Frontal cortex (tissue), 4 donors: Measurements from ENCODE around the gene ANO2. TPM values are rescaled to one million over a fixed set of nuclear protein-coding genes. Genes with fewer than 3 reads are reported as not detected.
"Not testable (repeated sequence)": the region's sequence is repeated elsewhere in the genome, so short reads cannot be mapped to it uniquely, and the experiment has no call there.

Experiments used
- DNase-seq, 2 donors: peaks; one replicate each; pipeline ENCODE4 v3.0.0; 2012; ENCODE audit warnings: low spot score in 2 of 2
- FAIRE-seq: peaks from 2 replicates; lab custom pipeline; 2012; peaks lifted over from hg19 to GRCh38; lab: Jason Lieb, UNC
- total RNA-seq: library from RNA; depleted of rRNA; stranded (reverse); fragments of >200 nt; gene quantifications from one replicate; pipeline ENCODE4 v1.2.3, GENCODE V29; 2014
- donor health status: control.
- donor health status: control.
- donor health status: control.

Gene ANO2
- total RNA-seq, 1 donor from 2014 or later, result 4.1 TPM

DNA sequence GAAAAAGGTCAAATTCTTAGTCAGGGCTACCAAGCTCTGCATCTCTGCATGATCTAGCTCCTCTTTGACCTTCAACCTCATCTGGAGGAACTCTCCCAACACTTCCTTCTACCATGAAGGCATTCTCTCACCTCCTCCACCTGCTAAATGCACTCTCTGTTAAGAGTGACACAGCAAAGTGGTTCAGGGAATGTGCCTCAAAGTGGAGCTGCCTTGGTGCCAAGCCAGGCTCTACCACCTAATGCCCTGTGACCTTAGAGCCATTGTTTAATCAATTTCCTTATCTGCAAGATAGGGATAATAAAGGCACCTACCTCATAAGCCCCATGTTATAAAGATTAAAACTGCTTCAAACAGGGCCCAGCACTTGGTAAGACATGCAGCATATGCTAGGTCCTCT is 236.7 kb downstream of the ANO2 start:
- FAIRE-seq (no peak), DNase-seq (no peak)

- DNase-seq, result no peak
- FAIRE-seq, result no peak
These were observed 238.8 kb downstream of the ANO2 start for GRCh38 chr12:5706247-5706646.

- FAIRE-seq, result no peak
These were observed 239.3 kb downstream of the ANO2 start for GRCh38 chr12:5705791-5706190.

DNA sequence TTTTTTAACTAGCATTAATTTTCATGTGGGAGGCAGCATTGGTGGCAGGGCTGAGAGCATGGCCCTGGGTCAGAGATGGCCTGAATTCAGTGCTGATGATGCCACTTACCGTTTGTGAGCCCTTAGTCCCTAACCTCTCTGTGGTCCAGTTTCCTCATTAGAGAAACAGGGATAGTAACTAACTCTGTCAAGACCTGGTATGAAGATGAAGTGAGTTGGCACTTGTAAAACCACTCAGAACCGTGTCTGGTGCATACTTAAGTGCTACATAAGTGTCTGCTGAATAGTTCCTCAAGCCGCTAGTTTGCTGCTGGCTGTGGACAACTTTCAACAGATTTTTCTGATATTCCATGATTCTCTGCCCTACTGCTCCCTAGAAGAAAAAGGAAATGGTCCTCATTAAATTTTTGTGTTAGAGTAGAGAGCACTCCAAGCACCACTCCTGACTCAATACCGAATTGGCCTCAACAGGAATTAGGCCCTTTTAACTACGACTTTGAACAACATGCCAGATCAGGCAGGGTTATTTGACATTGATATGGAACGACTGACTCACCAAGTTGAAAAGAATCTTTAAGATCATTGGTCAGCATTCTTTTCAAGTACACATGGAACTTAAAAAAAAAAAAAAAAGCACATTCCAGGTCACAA is 250.2 kb downstream of the ANO2 start:
- DNase-seq, result no peak
- FAIRE-seq, result no peak

More at GRCh38 chr12:5705791-5706190, 239.3 kb downstream of the ANO2 start:
- no peak for DNase-seq

GRCh38 chr12:5692850-5693249 is 252.2 kb downstream of the ANO2 start:
- no peak for DNase-seq
- no peak for FAIRE-seq

DNA sequence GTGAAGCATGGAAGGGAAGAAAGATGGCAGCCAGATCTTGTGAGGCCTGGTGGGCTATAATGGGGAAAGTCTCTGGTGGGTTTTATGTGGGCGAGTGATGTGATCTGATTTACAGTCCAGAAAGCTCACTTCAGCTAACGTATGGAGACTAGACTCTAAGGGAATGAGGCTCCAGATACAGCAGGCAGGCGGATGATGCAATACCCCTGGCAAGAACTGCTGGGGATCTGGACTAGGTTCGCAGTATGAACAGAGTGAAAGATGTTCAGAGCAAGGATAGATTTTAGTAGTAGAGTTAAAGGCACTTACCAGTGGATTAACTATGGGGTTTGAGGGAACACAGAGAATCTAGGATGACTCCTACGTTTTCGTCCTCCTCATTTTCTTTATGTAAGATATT is 253.1 kb downstream of the ANO2 start:
- FAIRE-seq (no peak), DNase-seq (no peak)

DNA sequence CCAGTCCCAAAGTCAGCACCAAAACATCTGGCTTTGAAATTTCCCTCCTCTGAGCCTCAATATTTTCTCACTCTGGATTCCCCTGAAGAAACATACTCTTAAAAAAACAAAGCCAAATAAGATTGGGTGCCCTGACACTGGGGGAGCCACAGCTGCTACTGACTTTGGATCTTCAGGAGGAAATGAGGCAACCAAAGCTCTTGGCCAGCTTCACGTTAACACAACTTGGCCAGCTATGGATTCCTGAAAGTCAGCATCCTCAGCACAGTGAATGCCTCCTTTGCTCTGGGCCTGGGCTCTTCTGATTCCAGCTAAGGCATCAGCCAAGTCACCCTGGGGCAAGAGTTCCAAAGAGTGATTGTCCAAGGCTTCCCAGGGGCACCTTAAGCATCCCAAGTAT is 254.8 kb downstream of the ANO2 start:
- DNase-seq (no peak), FAIRE-seq (no peak)

- no peak for DNase-seq
- no peak for FAIRE-seq
These were observed 255.3 kb downstream of the ANO2 start for GRCh38 chr12:5689773-5690172.

- FAIRE-seq (no peak), DNase-seq (no peak)
These were observed 256.8 kb downstream of the ANO2 start for GRCh38 chr12:5688226-5688625.

- FAIRE-seq (no peak), DNase-seq (no peak)
These were observed 259.1 kb downstream of the ANO2 start for GRCh38 chr12:5685935-5686334.

- DNase-seq (no peak), FAIRE-seq (no peak)
These were observed 260.1 kb downstream of the ANO2 start for GRCh38 chr12:5684989-5685388.

GRCh38 chr12:5682581-5682980 is 262.5 kb downstream of the ANO2 start:
- FAIRE-seq, result no peak
- no peak for DNase-seq

DNA sequence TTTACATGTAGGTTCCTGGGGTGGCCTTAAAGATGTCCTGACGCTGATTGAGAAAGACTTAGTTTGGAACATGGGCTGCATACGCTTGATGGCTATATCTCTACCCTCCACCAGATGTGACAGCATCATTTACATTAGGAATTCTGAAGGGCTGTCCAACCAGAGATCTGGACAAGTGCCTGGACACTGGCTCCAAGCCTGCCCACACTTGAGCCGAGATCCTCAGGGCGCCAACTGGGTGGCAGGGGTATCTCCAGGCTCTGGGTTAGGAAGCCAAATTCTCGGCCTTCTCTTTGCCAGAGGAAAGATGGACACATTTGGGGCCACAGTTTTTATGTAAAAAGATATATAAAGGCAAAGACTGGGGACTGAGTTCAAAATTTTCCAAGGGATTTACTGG is 266.9 kb downstream of the ANO2 start:
- no peak for DNase-seq
- no peak for FAIRE-seq

GRCh38 chr12:5669624-5670023 is 275.4 kb downstream of the ANO2 start:
- not testable (repeated sequence) for DNase-seq, FAIRE-seq

GRCh38 chr12:5665615-5666014 is 279.4 kb downstream of the ANO2 start:
- DNase-seq (no peak), FAIRE-seq (no peak)

GRCh38 chr12:5661811-5662210 is 283.2 kb downstream of the ANO2 start:
- DNase-seq (no peak), FAIRE-seq (no peak)

DNA sequence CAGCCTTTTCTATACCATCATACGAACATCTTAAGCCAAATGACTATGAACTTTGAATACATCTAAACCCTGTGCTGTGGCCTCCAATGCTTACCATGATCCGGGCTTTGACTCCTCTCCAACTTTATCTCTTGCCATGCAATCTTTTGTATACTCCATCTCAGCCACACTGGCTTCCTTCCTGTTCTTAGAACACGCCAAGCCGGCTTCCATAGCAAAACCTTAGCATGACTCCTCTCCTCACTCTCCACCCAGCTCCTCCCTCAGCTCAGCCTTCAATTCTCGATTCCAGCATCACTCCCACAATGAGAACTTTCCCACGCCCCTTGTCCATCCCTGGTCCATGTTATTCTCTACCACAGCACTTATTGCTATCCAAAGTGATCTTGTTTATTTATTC is 284.8 kb downstream of the ANO2 start:
- FAIRE-seq (no peak), DNase-seq (no peak)

GRCh38 chr12:5658339-5658941 is 286.6 kb downstream of the ANO2 start:
- DNase-seq, result not testable (repeated sequence)
- FAIRE-seq, result peak; percentile 96

DNA sequence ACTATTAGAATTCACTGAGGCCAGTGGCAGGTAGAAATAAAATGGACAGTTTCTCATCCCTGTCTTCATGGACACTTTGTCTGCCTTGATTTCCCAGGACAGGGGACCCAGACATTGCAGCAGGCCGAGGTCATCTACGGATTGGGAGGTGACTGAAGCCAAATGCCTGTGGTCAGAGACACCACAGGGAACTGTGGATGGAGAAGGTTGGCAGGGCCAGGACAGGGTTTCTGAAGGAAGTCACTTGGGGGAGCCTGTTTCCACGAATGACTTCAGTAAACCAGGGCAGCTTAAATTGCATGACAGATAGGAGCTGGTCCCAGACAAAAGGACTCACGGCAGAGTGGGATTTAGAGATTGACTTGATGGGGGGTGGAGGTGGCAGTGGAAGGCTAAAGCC is 288.2 kb downstream of the ANO2 start:
- FAIRE-seq, result no peak
- DNase-seq, result no peak

- DNase-seq (no peak), FAIRE-seq (no peak)
These were observed 289.9 kb downstream of the ANO2 start for GRCh38 chr12:5655120-5655519.

- DNase-seq, result no peak
- FAIRE-seq, result no peak
These were observed 291.0 kb downstream of the ANO2 start for GRCh38 chr12:5654019-5654418.
